ENCODE results near the gene ATP1B3.

Gene ATP1B3

DNA sequence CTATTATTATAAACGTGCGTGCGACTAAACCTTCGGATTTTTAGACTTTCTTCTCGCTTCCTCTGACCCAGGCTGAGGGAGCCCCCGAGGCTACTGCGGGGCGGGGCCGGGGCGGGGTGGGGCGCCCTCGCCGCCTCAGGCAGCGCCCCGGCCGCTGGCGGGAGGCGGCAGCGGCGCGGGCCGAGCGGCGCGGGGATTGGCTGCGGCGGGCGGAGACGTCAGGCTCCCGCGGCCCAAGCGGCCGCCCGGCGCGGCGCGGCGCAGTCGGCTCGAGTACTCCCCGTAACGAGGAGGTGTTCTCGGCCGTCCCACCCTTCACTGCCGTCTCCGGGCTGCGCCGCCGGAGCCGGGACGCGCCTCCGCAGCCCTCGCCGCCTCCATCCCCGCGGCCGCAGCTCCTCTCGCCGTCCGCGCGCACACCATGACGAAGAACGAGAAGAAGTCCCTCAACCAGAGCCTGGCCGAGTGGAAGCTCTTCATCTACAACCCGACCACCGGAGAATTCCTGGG lies at the start of gene ATP1B3:
ATP1B3 (plus strand) TSS at position 263 of the 510 bp plus-strand sequence; CDS start at position 422, 159 bp downstream.
- peaks cover 0 to 5% (median 0%) of the 10 kb centered on the region in 3 donors for H3K36me3 ChIP-seq
- H3K27me3 ChIP-seq, result no peaks in the 10 kb centered on the region
- no peaks in the 10 kb centered on the region for H3K9me3 ChIP-seq
- intact Hi-C loops (cut with DNase I; ENCODE audit: low total_unique reads), result loop anchor here (5.0 to 10.0 kb wide), 2 partner anchors 139 to 302 kb away; partner anchors contain the start of gene RNF7
- H3K27ac ChIP-seq, result peak within 1 kb of the TSS; percentile 97 to 99
- TF ChIP-seq CTCF (IDR thresholded peaks at IDR 0.05), result peak in 1 of 2 experiments; percentile 43
- peak; percentile 70 to 90 for DNase-seq
- peaks cover 0 to 33% (median 13%) of the 10 kb centered on the region in 4 donors for H3K4me1 ChIP-seq
- peak within 1 kb of the TSS; percentile 71 to 93 for H3K4me3 ChIP-seq

GRCh38 chr3:141828487-141828886 lies 48.0 kb upstream of the ATP1B3 start:
- Histone ChIP-seq H3K27me3 (no peaks in the 10 kb centered on the region), H3K36me3 (no peaks in the 10 kb centered on the region), H3K27ac (no peak overlapping the region), H3K4me1 (no peaks in the 10 kb centered on the region), H3K9me3 (no peaks in the 10 kb centered on the region), H3K4me3 (no peak overlapping the region)
- no peak for TF ChIP-seq CTCF (IDR thresholded peaks at IDR 0.05)
- intact Hi-C loops (cut with DNase I; ENCODE audit: low total_unique reads), result no loop called here
- no peak for DNase-seq

- H3K4me1 ChIP-seq, result no peaks in the 10 kb centered on the region
- no peaks in the 10 kb centered on the region for H3K27me3 ChIP-seq
- H3K27ac ChIP-seq, result no peak overlapping the region
- H3K9me3 ChIP-seq, result no peaks in the 10 kb centered on the region
- H3K4me3 ChIP-seq, result no peak overlapping the region
- H3K36me3 ChIP-seq, result no peaks in the 10 kb centered on the region
- peak in 1 of 2 donors; percentile 30 for DNase-seq
- intact Hi-C loops (cut with DNase I; ENCODE audit: low total_unique reads), result no loop called here
- no peak for TF ChIP-seq CTCF (IDR thresholded peaks at IDR 0.05)
Measured at GRCh38 chr3:141828890-141829289, 47.6 kb upstream of the ATP1B3 start.

DNA sequence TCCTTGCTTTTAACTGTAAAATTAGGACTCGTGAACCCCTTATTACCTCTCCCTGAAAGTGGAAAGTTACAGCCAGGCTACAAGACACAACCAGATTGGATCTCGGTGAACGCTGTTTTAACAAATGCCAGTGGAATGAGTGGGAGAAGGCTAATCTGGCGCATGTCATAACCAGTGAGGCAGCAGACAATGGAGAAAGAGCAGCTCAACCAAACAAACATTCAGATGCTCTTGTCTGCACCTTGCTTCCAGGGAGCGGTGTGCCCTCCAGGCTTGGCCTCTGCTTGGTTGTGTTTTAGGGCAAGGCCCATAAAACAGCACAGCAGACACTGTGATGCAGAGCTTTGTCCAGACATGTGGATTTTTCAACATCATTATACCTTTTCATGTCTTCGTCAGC lies 45.9 kb upstream of the ATP1B3 start:
- H3K4me1 ChIP-seq, result no peaks in the 10 kb centered on the region
- no peaks in the 10 kb centered on the region for H3K27me3 ChIP-seq
- H3K36me3 ChIP-seq, result no peaks in the 10 kb centered on the region
- no peaks in the 10 kb centered on the region for H3K9me3 ChIP-seq
- no peak for TF ChIP-seq CTCF (IDR thresholded peaks at IDR 0.05)
- H3K27ac ChIP-seq, result no peak overlapping the region
- intact Hi-C loops (cut with DNase I; ENCODE audit: low total_unique reads), result no loop called here
- no peak for DNase-seq
- H3K4me3 ChIP-seq, result no peak overlapping the region

GRCh38 chr3:141834292-141834691 lies 42.2 kb upstream of the ATP1B3 start:
- TF ChIP-seq CTCF (IDR thresholded peaks at IDR 0.05), result no peak
- Histone ChIP-seq H3K4me3 (no peak overlapping the region), H3K27ac (no peak overlapping the region), H3K27me3 (no peaks in the 10 kb centered on the region), H3K9me3 (no peaks in the 10 kb centered on the region), H3K4me1 (no peaks in the 10 kb centered on the region), H3K36me3 (no peaks in the 10 kb centered on the region)
- intact Hi-C loops (cut with DNase I; ENCODE audit: low total_unique reads), result no loop called here
- DNase-seq, result no peak

Data from tibial artery (tissue), 4 donors.